GM12892 (cell line): ENCODE data around the gene ADAMTS3.

ENCODE experiments used
- POLR2A ChIP-seq: IDR thresholded peaks from 2 replicates; pipeline ENCODE4 v1.6.1; 2011; ENCODE audit warnings: low read depth, low read length, control low read depth
- POLR2AphosphoS5 ChIP-seq: IDR thresholded peaks from 2 replicates; pipeline ENCODE4 v1.6.1; 2011; ENCODE audit warnings: low read depth, low read length, control low read depth
- TAF1 ChIP-seq: IDR thresholded peaks from 2 replicates; pipeline ENCODE4 v1.6.1; 2011; ENCODE audit warnings: low read depth, mild to moderate bottlenecking, control low read depth, low read length, borderline replicate concordance

- TF ChIP-seq POLR2A (no peak), POLR2AphosphoS5 (no peak), TAF1 (no peak)
Measured at GRCh38 chr4:72318421-72319170, 250.4 kb downstream of the ADAMTS3 start.
